Bronchial epithelial cell (primary cell): ENCODE results near the gene STMN3. TPM values are rescaled to one million over a fixed set of nuclear protein-coding genes. Genes with fewer than 3 reads are reported as not detected.

Source experiments
- DNase-seq: peaks from one replicate; pipeline ENCODE4 v3.0.0-alpha.2; 2010; ENCODE audit warnings: low read depth
- FAIRE-seq: peaks from 2 replicates; lab custom pipeline; 2011; peaks lifted over from hg19 to GRCh38; lab: Jason Lieb, UNC
- H3K27me3 ChIP-seq: 2 replicates; pipeline ENCODE4 v1.5.1; 2011; ENCODE audit warnings: low read length; ENCODE audit not compliant: control insufficient read depth, insufficient read depth
- H3K36me3 ChIP-seq: 2 replicates; pipeline ENCODE4 v1.5.1; 2011; ENCODE audit warnings: low read length; ENCODE audit not compliant: control insufficient read depth, insufficient read depth
- H3K4me3 ChIP-seq: 2 replicates; pipeline ENCODE4 v1.5.1; 2011; ENCODE audit warnings: mild to moderate bottlenecking, low read depth, low read length, control low read depth
- total RNA-seq: library from RNA; depleted of rRNA; stranded (reverse); fragments of >200 nt; gene quantifications from 2 replicates; pipeline ENCODE4 v1.2.1, GENCODE V29; 2014
- TF ChIP-seq, protein P1 (sequence below): IDR thresholded peaks from 2 replicates; pipeline ENCODE4 v1.5.1; 2011; ENCODE audit warnings: mild to moderate bottlenecking, moderate library complexity, low read length, control low read depth, inconsistent platforms; ENCODE audit not compliant: insufficient read depth, severe bottlenecking

The STMN3 gene
- total RNA-seq, 1 donor from 2014 or later, result not detected

DNA sequence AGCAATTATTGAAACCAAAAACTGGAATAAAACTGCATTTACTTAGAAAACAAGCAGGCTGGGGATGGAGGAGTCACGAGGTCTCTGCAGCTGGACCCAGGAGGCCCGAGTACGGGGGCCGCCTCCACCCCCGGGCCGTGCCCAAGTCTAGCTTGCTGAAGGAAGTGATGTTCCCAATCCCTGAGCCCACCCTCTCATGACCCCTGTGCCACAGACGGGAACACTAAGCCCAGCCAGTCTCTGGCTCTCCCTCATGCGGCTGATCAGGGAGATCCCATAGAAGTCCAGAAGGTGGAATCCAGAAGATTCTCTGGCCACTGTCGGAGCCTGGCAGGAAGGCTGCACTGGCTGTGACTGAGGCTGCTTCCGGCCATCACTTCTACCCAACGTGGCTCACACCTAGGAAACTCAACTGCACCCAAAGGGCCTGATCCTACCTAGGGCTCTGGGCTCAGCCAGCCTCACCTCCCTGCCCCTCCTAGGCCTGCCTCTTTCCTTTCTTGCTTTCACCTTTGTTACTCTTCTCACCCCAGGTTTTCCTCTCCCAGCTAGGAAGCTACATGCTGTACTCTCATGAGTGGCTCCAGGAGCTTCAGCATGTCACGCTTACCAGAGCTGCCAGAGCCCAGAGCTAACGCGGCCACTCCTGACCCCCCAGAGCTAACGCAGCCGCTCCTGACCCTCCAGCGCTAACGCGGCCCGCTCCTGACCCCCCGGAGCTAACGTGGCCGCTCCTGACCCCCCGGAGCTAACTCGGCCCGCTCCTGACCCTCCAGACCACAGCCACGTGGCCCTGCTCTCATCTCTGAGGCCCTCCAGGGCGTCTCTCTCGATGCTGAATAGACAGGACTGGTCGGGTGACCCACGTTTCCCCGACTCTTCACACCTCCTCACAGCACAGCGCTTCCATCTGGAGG lies 54.5 kb downstream of the STMN3 start:
- no peak for DNase-seq
- H3K27me3 ChIP-seq, result no peaks in the 10 kb centered on the region
- no peak overlapping the region for H3K4me3 ChIP-seq
- TF ChIP-seq, protein P1, sequence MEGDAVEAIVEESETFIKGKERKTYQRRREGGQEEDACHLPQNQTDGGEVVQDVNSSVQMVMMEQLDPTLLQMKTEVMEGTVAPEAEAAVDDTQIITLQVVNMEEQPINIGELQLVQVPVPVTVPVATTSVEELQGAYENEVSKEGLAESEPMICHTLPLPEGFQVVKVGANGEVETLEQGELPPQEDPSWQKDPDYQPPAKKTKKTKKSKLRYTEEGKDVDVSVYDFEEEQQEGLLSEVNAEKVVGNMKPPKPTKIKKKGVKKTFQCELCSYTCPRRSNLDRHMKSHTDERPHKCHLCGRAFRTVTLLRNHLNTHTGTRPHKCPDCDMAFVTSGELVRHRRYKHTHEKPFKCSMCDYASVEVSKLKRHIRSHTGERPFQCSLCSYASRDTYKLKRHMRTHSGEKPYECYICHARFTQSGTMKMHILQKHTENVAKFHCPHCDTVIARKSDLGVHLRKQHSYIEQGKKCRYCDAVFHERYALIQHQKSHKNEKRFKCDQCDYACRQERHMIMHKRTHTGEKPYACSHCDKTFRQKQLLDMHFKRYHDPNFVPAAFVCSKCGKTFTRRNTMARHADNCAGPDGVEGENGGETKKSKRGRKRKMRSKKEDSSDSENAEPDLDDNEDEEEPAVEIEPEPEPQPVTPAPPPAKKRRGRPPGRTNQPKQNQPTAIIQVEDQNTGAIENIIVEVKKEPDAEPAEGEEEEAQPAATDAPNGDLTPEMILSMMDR, result no peak
- peak; percentile 47 for FAIRE-seq
- H3K36me3 ChIP-seq, result peaks cover 21% of the 10 kb centered on the region

DNA sequence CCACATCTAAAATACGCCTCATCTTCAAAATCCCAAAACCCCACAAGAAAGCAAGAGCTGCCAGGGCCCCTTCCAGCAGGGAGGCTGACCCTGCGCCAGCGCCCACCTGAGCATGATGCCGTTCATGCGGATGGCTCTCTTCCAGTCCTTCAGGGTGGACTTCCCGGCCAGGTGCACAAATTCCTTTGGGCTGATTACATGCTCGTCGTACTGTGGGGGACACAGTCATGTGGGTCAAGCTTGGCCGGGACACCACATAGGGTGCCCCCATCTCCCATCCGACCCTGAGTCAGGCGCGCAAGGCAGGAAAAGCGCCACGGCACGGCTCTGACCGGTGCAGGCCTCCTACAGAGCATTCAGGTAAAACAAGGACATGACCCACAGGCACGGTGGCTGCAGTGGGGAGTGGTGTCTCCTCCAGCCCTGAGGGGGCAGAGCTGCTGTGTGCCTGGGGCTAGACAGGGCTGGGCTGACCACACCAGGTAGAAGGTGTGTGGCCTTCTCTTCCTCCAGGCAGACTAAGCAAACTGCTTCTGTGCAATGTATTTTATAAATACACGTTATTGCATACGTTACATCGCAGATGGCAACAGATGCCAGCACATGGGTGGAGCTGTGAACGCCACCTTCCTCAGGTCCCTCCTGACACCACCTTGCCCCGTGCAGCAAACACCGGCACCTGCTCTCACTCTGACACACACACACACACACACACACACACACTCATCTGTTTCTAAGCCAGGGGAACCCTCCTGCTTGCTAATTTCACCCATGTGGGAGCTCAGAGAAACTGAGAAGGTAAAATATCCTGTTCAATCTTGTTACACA lies 55.4 kb downstream of the STMN3 start:
- no peak for FAIRE-seq
- Histone ChIP-seq H3K4me3 (no peak overlapping the region), H3K36me3 (peaks cover 21% of the 10 kb centered on the region), H3K27me3 (no peaks in the 10 kb centered on the region)
- TF ChIP-seq, protein P1, result no peak
- no peak for DNase-seq

DNA sequence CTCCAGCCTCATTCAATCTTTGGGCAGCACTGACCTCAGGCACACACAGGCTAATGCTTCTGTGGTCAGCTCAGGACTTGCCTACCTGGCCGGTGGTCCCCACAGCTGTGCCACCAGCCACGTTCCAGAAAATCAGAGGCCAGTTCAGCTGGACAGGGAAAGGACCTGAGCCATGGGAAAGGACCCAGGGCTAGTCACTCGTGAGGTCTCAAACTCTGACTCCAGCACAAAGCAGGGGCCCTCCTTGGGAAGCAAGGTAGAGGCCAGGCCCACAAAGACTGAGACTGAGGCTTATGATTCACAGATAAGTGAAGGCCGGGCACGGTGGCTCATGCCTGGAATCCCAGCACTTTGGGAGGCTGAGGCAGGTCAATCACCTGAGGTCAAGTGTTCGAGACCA lies 56.8 kb downstream of the STMN3 start:
- FAIRE-seq (no peak), DNase-seq (no peak)
- TF ChIP-seq, protein P1, result no peak
- Histone ChIP-seq H3K27me3 (no peaks in the 10 kb centered on the region), H3K4me3 (no peak overlapping the region), H3K36me3 (peaks cover 24% of the 10 kb centered on the region)

DNA sequence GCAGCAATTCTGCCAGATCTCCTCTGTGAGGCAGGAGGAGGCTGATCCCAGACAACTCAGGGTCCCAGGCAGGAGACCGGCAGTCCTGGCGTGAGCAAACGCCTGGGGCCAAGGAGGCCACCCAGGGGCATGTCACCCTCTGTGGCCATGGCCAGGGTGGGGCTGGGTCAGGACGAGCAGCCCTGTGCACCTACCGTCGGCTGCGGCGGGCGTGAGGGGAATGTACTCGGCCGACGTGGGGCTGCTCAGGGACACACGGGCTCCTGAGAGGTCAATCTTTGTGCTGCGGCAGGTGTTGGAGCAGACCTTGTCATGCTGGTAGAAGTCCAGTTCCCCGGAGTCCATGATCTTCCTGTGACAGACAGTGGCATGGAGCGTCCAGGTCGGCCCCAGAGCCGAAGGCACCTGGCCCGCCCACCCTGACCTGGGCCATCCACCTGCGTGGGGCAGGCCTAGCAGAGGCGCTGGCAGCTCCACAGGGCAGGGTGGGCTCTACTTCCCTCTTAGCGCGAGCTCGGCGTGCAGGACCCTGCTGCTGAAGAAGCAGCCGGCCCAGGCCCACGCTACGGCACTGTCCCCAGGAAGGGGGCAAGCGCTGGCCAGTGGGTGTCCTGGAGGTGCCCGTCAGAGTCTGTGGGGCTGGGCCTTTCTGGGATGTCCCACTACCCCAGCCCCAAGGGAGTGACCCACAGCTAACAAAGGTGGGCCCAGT lies 57.7 kb downstream of the STMN3 start:
- FAIRE-seq, result no peak
- Histone ChIP-seq H3K4me3 (no peak overlapping the region), H3K27me3 (no peaks in the 10 kb centered on the region), H3K36me3 (peaks cover 25% of the 10 kb centered on the region)
- no peak for DNase-seq
- TF ChIP-seq, protein P1, result no peak

DNA sequence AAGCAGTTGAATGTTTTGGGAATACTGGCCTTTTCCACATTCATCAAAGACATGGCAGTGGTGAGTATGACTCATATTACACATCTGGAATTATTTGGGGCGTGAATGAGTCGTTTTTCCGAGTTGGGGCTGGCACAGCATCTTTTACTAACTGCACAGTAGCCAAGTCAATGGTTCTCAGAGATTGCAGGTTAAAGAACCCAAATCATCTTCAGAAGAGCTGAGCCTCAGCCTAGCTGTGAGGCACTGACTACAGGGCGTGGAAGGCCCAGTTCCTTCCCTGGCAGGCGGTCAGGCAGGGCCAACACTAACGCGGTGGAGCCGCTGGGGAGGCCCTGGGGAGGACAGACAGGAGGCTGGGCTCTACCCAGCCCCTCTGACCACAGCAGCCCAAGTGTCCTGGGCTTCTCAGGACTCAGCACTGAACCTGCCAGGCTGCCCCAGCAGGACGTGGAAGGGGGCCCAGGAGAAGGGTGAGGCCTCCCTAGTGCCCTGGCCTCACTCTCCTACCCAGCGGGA lies 59.1 kb downstream of the STMN3 start:
- FAIRE-seq (no peak), DNase-seq (peak; percentile 49)
- Histone ChIP-seq H3K27me3 (no peaks in the 10 kb centered on the region), H3K4me3 (no peak overlapping the region), H3K36me3 (peaks cover 29% of the 10 kb centered on the region)
- TF ChIP-seq, protein P1, result no peak
